ENCODE results near the gene ABCB1.

- TF ChIP-seq CTCF (IDR thresholded peaks at IDR 0.05; ENCODE audit: low read length) (no peak), EZH2 (IDR thresholded peaks at IDR 0.05; ENCODE audit: borderline replicate concordance, low read length) (no peak)
Observed at GRCh38 chr7:87592300-87592699, 8.4 kb downstream of the ABCB1 start.
